Measurements from ENCODE around the gene SH3BGRL3. TPM values are rescaled to one million over a fixed set of nuclear protein-coding genes. Genes with fewer than 3 reads are reported as not detected.

SH3BGRL3 gene
- total and polyA plus RNA-seq, 3 experiments from 2014 or later = 447 to 1,786 (median 472) TPM

GRCh38 chr1:26297057-26297790 is 17.3 kb downstream of the SH3BGRL3 start:
- Mint-ChIP-seq H3K27ac (peak overlapping the region in 1 of 8 donors; percentile 17), H3K4me3 (no peak overlapping the region), H3K4me1 (peaks cover 11 to 27% (median 13%) of the 10 kb centered on the region in 3 donors), H3K36me3 (peaks cover 0 to 1% (median 1%) of the 10 kb centered on the region in 3 donors), H3K27me3 (peaks cover 0 to 2% of the 10 kb centered on the region in 2 donors), H3K9me3 (no peaks in the 10 kb centered on the region)
- no peak for DNase-seq
- ChIA-PET CTCF (interaction anchor here (0.6 to 2.1 kb wide), 4 partner anchors 9 to 67 kb away, joined by 3 to 13 read pairs (median 6); no protein-coding TSS in a partner anchor), POLR2A (interaction anchor here (1.2 kb wide), 1 partner anchor 9 kb away, joined by 3 read pairs; no protein-coding TSS in a partner anchor)
- Histone ChIP-seq H3K27ac (ENCODE audit: low read depth, low read length) (no peak overlapping the region), H3K4me3 (ENCODE audit: low read length) (no peak overlapping the region), H3K27me3 (ENCODE audit: insufficient read depth, low read length, poor library complexity, severe bottlenecking) (no peaks in the 10 kb centered on the region), H3K4me1 (ENCODE audit: insufficient read depth, low read length) (peaks cover 7% of the 10 kb centered on the region), H3K36me3 (ENCODE audit: insufficient read depth, low read length) (no peaks in the 10 kb centered on the region), H3K9me3 (ENCODE audit: low read length) (no peaks in the 10 kb centered on the region)

- Mint-ChIP-seq H3K4me1 (peaks cover 11 to 22% (median 13%) of the 10 kb centered on the region in 3 donors), H3K27me3 (peaks cover 0 to 2% of the 10 kb centered on the region in 2 donors), H3K9me3 (no peaks in the 10 kb centered on the region), H3K4me3 (no peak overlapping the region), H3K27ac (no peak overlapping the region), H3K36me3 (peaks cover 0 to 1% (median 1%) of the 10 kb centered on the region in 3 donors)
- Histone ChIP-seq H3K4me3 (ENCODE audit: low read length) (no peak overlapping the region), H3K27me3 (ENCODE audit: insufficient read depth, low read length, poor library complexity, severe bottlenecking) (no peaks in the 10 kb centered on the region), H3K4me1 (ENCODE audit: insufficient read depth, low read length) (peaks cover 5% of the 10 kb centered on the region), H3K9me3 (ENCODE audit: low read length) (no peaks in the 10 kb centered on the region), H3K27ac (ENCODE audit: low read depth, low read length) (no peak overlapping the region), H3K36me3 (ENCODE audit: insufficient read depth, low read length) (no peaks in the 10 kb centered on the region)
- CTCF ChIA-PET = interaction anchor here (0.6 to 2.1 kb wide), 5 partner anchors 10 to 66 kb away, joined by 3 to 13 read pairs (median 4); partner anchors contain the start of gene CD52
- no peak for DNase-seq
- POLR2A ChIA-PET = interaction anchor here (1.2 kb wide), 1 partner anchor 9 kb away, joined by 3 read pairs; no protein-coding TSS in a partner anchor
Measured at GRCh38 chr1:26297791-26298124, 17.9 kb downstream of the SH3BGRL3 start.

DNA sequence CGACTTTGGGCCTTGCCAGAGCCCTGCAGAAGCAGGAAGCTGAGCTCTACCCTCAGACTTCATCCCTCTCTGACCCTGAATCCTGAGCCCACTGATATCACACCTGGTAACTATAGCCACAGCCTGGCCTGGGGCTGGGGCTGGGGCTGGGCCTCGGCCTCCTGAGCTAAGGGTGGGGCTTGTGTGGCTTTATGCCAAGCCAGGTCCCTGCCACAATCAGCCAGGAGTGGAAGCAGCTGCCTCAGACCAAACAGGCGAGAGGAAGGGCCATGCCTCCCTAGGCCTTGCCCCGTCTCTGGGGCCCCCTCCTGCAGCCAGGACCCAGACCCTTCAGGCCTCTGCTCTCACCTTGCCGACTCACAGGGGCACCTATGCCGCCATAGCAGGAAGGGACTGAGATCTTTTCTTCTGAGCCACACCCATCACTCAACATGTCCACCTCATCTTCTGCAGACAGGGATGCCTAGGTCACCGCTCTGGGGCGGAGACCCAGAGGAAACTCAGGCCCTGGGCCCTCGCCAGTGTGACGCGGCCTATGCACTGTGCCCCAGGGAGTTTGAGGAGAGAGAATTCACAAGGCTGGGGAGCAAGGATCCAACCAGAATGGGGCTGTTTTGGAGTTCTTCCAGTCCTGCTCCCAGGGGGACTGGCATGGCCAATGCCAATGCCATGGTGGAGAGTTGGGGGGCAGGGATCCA is 20.8 kb downstream of the SH3BGRL3 start:
- CTCF ChIA-PET = interaction anchor here (1.4 to 2.3 kb wide), 5 partner anchors 13 to 115 kb away, joined by 4 to 8 read pairs (median 6); no protein-coding TSS in a partner anchor
- no peak overlapping the region for H3K4me3 ChIP-seq (ENCODE audit: low read length)

DNA sequence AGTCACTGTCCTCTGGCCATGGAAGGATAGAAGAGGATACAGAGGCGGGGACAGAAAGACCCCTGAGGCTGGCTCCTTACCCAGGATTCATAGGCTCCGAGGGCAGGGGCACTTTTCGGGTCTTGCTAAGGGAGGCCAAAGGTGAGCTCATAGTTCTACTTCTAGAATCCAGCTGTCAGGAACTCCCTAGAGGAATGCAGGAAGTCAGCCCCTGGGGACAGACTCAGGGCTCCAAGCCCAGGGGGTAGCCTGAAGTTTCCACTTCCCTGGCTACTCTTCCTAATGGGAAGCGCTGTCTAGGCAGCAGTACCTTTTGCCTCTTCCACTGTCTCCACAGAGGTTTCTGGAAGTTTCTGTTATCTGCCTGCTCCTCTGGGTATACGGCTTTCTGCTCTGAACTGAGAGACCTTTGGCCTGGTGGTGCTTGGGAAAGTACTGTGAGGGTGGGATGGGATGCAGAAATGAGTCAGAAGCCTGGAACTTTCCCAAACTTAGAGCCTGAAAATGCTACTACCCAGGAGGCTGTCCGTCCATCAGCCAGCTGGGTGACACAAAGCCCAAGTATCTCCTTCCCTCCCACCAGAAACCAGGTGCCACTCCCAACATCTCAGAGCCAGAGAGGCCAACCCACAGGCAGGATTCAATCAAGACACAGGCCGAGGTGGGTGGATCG is 23.0 kb downstream of the SH3BGRL3 start:
- Histone ChIP-seq H3K4me1 (ENCODE audit: insufficient read depth, low read length) (peaks cover 20% of the 10 kb centered on the region), H3K36me3 (ENCODE audit: insufficient read depth, low read length) (no peaks in the 10 kb centered on the region), H3K4me3 (ENCODE audit: low read length) (no peak overlapping the region), H3K27ac (ENCODE audit: low read depth, low read length) (no peak overlapping the region), H3K9me3 (ENCODE audit: low read length) (no peaks in the 10 kb centered on the region), H3K27me3 (ENCODE audit: insufficient read depth, low read length, poor library complexity, severe bottlenecking) (no peaks in the 10 kb centered on the region)
- no peak for DNase-seq
- ChIA-PET CTCF (interaction anchor here (1.2 to 32.6 kb wide), 2 partner anchors 12 to 19 kb away, joined by 3 to 840 read pairs; partner anchors contain the start of gene SH3BGRL3), POLR2A (interaction anchor here (0.7 to 1.7 kb wide), 3 partner anchors 13 to 25 kb away, joined by 3 to 9 read pairs (median 6); no protein-coding TSS in a partner anchor)
- H3K4me3 Mint-ChIP-seq = no peak overlapping the region
- H3K27me3 Mint-ChIP-seq = no peaks in the 10 kb centered on the region
- peaks cover 23 to 32% (median 23%) of the 10 kb centered on the region in 3 donors for H3K4me1 Mint-ChIP-seq
- peaks cover 0 to 4% (median 1%) of the 10 kb centered on the region in 3 donors for H3K36me3 Mint-ChIP-seq
- no peaks in the 10 kb centered on the region for H3K9me3 Mint-ChIP-seq
- no peak overlapping the region for H3K27ac Mint-ChIP-seq

More for the DNA sequence above, 20.8 kb downstream of the SH3BGRL3 start:
- Histone ChIP-seq H3K27ac (ENCODE audit: low read depth, low read length) (no peak overlapping the region), H3K9me3 (ENCODE audit: low read length) (no peaks in the 10 kb centered on the region), H3K27me3 (ENCODE audit: insufficient read depth, low read length, poor library complexity, severe bottlenecking) (no peaks in the 10 kb centered on the region), H3K36me3 (ENCODE audit: insufficient read depth, low read length) (no peaks in the 10 kb centered on the region), H3K4me1 (ENCODE audit: insufficient read depth, low read length) (peaks cover 3% of the 10 kb centered on the region)
- POLR2A ChIA-PET = interaction anchor here (1.3 kb wide), 1 partner anchor 9 kb away, joined by 3 read pairs; no protein-coding TSS in a partner anchor
- no peak overlapping the region for H3K4me3 Mint-ChIP-seq
- H3K27me3 Mint-ChIP-seq = no peaks in the 10 kb centered on the region
- H3K27ac Mint-ChIP-seq = peak overlapping the region in 4 of 8 donors; percentile 3 to 86 (median 74)
- peaks cover 0 to 1% (median 0%) of the 10 kb centered on the region in 3 donors for H3K36me3 Mint-ChIP-seq
- peaks cover 3 to 12% (median 6%) of the 10 kb centered on the region in 3 donors for H3K4me1 Mint-ChIP-seq
- no peaks in the 10 kb centered on the region for H3K9me3 Mint-ChIP-seq
- no peak for DNase-seq

DNA sequence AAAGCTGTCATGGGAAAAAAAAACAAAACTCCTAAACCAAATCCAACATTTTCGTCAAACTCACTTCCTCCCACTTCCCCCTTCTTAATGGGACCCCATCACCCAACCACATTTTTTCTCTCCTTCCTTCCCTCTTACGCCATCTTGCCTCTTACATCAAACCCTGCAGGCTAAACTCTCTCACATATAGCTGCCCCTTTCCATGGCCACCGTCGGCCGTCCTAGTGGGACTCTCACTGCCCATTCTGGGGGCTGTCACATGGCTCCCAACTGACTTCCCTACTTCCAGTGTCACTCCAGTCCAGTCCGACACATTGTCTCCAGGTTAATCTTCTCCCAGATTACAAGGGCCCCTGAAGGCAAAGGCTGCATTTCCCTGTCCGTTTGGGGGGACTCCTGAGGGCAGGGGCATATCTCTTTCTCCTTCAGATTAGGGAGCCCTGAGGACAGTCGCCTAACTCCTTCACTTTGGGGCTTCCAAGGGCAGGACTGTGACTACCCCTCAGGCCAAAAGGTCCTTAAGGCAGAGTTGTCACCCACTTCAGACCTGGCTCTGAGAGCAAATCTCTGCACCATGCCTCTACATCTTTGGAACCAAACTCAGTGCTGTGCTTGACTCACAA is 25.9 kb downstream of the SH3BGRL3 start:
- Histone ChIP-seq H3K4me1 (ENCODE audit: insufficient read depth, low read length) (peaks cover 35% of the 10 kb centered on the region), H3K27me3 (ENCODE audit: insufficient read depth, low read length, poor library complexity, severe bottlenecking) (no peaks in the 10 kb centered on the region), H3K9me3 (ENCODE audit: low read length) (no peaks in the 10 kb centered on the region), H3K36me3 (ENCODE audit: insufficient read depth, low read length) (no peaks in the 10 kb centered on the region), H3K27ac (ENCODE audit: low read depth, low read length) (peak overlapping the region; percentile 77), H3K4me3 (ENCODE audit: low read length) (peak overlapping the region; percentile 86)
- Mint-ChIP-seq H3K27me3 (no peaks in the 10 kb centered on the region), H3K36me3 (peaks cover 0 to 4% (median 0%) of the 10 kb centered on the region in 3 donors), H3K27ac (peak overlapping the region; percentile 85 to 99 (median 98)), H3K4me3 (peak overlapping the region; percentile 86 to 99 (median 97)), H3K4me1 (peaks cover 26 to 29% (median 29%) of the 10 kb centered on the region in 3 donors), H3K9me3 (no peaks in the 10 kb centered on the region)
- DNase-seq = no peak
- ChIA-PET CTCF (interaction anchor here (1.4 to 32.6 kb wide), 3 partner anchors 10 to 22 kb away, joined by 4 to 840 read pairs (median 51); partner anchors contain the start of genes CD52 and SH3BGRL3), POLR2A (interaction anchor here (0.8 to 1.0 kb wide), 2 partner anchors 13 to 17 kb away, joined by 3 to 4 read pairs; no protein-coding TSS in a partner anchor)

- H3K4me3 Mint-ChIP-seq = peak within 1 kb of the TSS; percentile 86 to 99 (median 97)
- ChIA-PET POLR2A (interaction anchor here (0.6 to 2.7 kb wide), 5 partner anchors 12 to 102 kb away, joined by 3 to 28 read pairs (median 7); partner anchors contain the start of gene CD52), CTCF (interaction anchor here (1.2 to 32.6 kb wide), 4 partner anchors 9 to 73 kb away, joined by 4 to 840 read pairs (median 28); partner anchors contain the start of genes CD52, CEP85 and SH3BGRL3)
- no peaks in the 10 kb centered on the region for H3K27me3 Mint-ChIP-seq
- no peaks in the 10 kb centered on the region for H3K9me3 Mint-ChIP-seq
- DNase-seq = peak; percentile 86 to 96 (median 92)
- H3K27ac ChIP-seq (ENCODE audit: low read depth, low read length) = peak within 1 kb of the TSS; percentile 77
- H3K27ac Mint-ChIP-seq = peak within 1 kb of the TSS; percentile 85 to 99 (median 98)
- H3K9me3 ChIP-seq (ENCODE audit: low read length) = no peaks in the 10 kb centered on the region
- H3K4me3 ChIP-seq (ENCODE audit: low read length) = peak within 1 kb of the TSS; percentile 86
- peaks cover 35% of the 10 kb centered on the region for H3K4me1 ChIP-seq (ENCODE audit: insufficient read depth, low read length)
- H3K36me3 ChIP-seq (ENCODE audit: insufficient read depth, low read length) = no peaks in the 10 kb centered on the region
- H3K27me3 ChIP-seq (ENCODE audit: insufficient read depth, low read length, poor library complexity, severe bottlenecking) = no peaks in the 10 kb centered on the region
- peaks cover 0 to 4% (median 0%) of the 10 kb centered on the region in 3 donors for H3K36me3 Mint-ChIP-seq
- H3K4me1 Mint-ChIP-seq = peaks cover 26 to 29% (median 29%) of the 10 kb centered on the region in 3 donors
Measured at GRCh38 chr1:26306290-26307229, 26.7 kb downstream of the SH3BGRL3 start, which contains the start of gene UBXN11. Gene UBXN11, minus strand, starts transcription at chr1:26306636. Its CDS starts 3,753 bp downstream, at chr1:26302883.
